Breast epithelium (tissue), 3 donors: ENCODE measurements around the gene MCTP2.

Source experiments
- CTCF ChIP-seq, 3 donors: fragments of 450-650 bp; IDR thresholded peaks; one replicate each; pipeline ENCODE4 v1.5.1; 2016 to 2017; ENCODE audit warnings: antibody characterized with exemption in 3 of 3, mild to moderate bottlenecking in 3 of 3, moderate library complexity in 3 of 3
- POLR2A ChIP-seq: fragments of 450-650 bp; IDR thresholded peaks from one replicate; pipeline ENCODE4 v1.6.1; 2016; ENCODE audit warnings: antibody characterized with exemption, mild to moderate bottlenecking, moderate library complexity

DNA sequence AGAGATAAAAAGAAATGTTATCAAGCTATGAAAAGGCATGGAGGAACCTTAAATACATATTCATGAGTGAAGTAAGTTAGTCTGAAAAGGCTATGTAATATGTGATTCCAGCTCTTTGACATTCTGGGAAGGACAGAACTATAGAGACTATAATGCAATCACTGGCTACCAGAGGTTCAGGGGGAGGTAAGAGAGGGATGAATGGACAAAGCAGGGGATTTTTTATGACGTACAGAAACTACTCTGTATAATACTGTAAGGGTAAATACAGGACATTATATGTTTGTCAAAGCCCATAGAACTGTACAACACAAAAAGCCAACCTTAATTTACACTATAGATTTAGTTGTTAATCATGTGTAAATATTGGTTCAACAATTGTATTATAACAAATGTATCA is 46.1 kb downstream of the MCTP2 start:
- TF ChIP-seq CTCF (IDR thresholded peaks at IDR 0.05) (no peak), POLR2A (no peak)
